DMS53 (cell line): ENCODE results near the gene MCAM.

Experiments
- DNase-seq: peaks from one replicate; lab custom pipeline; 2025; lab: John Stamatoyannopoulos, UW

Gene MCAM, protein sequence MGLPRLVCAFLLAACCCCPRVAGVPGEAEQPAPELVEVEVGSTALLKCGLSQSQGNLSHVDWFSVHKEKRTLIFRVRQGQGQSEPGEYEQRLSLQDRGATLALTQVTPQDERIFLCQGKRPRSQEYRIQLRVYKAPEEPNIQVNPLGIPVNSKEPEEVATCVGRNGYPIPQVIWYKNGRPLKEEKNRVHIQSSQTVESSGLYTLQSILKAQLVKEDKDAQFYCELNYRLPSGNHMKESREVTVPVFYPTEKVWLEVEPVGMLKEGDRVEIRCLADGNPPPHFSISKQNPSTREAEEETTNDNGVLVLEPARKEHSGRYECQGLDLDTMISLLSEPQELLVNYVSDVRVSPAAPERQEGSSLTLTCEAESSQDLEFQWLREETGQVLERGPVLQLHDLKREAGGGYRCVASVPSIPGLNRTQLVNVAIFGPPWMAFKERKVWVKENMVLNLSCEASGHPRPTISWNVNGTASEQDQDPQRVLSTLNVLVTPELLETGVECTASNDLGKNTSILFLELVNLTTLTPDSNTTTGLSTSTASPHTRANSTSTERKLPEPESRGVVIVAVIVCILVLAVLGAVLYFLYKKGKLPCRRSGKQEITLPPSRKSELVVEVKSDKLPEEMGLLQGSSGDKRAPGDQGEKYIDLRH

GRCh38 chr11:119316729-119317591 lies at the start of gene MCAM:
TSS of gene MCAM (minus strand) at chr11:119317130. CDS start at chr11:119317101, 29 bp downstream.
- peak; percentile 70 for DNase-seq

DNA sequence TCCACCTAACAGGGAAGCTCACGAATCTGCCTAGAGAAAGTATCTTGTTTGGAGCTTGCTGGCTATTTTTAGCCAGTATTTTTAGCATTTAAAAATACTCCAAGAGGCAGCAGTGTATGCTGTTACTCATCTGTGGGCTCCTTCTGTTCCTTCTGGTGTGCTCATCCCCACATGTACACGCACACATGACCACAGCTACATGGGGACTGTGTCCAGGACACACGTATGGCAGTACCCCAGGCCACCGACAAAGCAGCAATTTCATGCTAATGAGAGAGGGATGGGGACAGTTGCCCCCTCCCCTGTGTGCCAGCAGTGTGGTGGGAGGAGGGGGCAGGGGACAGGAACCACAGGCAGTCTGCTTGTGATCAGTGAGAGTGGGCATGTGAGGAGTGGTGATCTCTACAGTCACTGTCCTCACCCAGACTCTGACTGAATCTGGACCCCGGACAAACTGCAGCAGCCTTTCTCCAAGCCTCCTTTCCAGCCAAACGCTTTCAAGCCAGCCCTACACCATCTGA lies 48.2 kb upstream of the MCAM start:
- peak; percentile 32 for DNase-seq

DNA sequence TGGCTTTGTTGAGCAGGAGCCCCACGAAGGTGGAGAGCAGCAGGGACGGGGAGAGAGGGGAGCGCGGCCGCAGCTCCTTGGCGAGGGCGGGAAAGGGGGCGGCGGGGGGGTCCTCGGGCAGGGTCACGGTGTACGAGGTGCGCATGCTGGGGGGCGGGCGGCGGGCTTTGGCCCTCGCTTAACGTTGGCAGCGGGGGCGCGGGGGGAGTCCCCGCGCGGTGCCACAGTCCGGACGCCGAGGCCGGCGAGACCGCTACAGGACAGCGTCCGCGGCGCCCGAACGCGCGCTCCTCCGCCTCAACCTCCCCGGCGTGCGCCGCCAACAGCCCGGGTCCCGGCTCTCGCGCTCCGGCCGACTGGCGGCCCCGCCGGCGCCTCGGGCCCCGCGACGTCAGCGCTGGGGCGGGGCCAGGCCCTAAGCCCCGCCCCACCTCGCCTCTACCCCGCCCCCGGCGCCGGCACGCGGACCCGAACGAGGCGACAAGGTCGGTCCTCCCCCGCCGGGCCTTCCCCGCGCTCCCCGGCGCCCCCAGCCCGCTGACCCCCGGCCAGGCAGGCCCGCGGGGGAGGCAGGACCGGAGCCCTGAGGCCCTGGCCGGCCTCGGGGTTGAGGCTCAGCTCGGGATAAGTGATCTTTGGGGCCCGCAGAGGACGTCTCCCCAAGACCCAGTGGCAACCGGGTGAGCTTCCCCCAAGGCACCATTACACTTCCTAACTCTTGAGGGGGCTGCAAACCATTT lies 47.1 kb upstream of the MCAM start:
- DNase-seq, result peak; percentile 87

DNA sequence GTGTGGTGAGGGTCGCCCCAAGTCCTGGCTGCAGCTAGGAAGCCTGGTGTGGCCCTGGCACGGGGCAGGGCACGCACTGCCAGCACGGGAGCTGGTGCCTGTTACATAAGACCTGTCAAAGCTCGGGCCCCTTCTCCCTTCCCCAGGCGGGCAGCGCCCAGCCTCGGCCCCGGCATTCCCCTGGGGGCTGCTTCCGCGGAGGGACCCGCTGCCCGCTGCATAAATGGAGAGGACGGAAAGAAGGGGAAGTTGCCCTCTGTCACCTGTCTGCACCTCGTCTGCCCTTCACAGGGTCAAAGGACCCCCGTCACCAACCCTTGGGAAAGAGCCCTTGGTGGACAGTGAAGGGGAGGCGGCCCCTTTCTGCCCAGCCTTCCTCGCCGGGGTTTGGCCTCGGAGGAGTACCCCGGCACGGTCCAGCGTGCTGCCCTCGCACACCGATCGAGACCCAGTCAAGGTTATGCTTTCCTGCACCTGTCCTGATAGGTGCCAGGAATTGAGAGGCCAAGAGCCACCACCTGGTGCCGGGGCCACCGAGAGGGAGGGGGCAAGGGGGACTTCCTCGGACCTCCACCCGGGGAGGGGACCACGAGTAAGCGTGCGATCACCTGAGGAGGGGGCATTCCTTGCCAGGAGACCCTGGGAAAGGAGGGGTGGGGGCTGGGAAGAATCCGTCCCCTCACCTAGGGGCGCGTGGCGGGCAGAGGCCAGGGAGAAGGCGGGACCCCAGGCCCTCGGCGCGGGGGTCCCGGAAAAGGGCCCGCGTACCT lies 46.3 kb upstream of the MCAM start:
- peak; percentile 71 for DNase-seq

DNA sequence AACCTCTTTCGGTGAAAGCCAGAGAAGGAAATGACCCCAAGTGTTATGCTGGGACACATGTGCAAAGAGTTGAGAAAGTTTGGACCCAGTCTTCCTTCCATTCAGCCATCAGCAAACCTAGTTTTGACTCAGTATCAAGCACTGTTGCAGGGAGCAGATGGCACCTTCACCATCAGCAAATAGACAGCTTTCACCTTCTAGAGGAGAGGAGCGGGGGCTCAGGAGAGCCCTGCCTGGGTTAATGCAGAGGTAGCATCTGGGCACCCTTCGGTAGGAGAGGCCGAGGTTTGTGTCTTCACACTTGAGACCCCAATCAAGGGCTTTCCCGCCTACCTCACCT lies 45.8 kb upstream of the MCAM start:
- peak; percentile 53 for DNase-seq

- DNase-seq, result peak; percentile 34
Observed at GRCh38 chr11:119361941-119362725, 45.2 kb upstream of the MCAM start.

- DNase-seq, result peak; percentile 76
Observed at GRCh38 chr11:119361056-119361787, 44.3 kb upstream of the MCAM start.

- no peak for DNase-seq
Observed at GRCh38 chr11:119359365-119360214, 42.7 kb upstream of the MCAM start.

- no peak for DNase-seq
Observed at GRCh38 chr11:119357074-119357473, 40.1 kb upstream of the MCAM start.

DNA sequence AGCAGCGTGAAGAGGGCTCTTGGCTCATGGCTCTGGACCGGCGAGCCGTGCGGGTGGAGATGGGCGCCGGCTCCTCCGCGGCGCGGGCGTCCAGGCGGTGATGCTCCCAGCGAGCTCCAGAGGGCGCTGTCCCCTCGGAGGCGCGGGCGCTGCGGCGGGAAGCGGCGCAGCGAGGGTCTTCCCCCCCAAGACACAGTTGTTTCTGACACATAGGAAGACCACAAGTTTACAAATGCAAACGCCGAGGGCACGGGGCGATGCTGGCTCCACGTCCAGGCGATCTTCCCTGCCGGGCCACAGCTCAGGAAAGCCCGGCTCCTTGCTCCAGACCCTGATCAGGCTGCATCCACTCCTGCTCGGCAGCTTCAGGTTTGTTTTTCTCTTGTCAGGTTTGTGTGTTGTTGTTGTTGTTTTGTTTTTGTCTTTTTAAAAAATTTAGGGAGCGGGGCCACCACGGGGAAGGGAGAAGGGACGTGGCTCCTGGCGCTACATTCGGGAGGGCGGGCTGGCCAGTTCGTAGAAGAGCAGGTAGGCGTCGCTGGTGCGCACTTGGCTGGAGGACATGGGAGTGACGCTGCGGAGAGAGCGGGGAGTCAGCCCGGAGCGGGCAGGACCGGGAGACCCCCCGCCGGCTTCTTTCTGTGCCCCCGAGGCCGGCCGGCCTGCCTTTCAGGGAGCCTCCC lies 39.6 kb upstream of the MCAM start:
- no peak for DNase-seq

DNA sequence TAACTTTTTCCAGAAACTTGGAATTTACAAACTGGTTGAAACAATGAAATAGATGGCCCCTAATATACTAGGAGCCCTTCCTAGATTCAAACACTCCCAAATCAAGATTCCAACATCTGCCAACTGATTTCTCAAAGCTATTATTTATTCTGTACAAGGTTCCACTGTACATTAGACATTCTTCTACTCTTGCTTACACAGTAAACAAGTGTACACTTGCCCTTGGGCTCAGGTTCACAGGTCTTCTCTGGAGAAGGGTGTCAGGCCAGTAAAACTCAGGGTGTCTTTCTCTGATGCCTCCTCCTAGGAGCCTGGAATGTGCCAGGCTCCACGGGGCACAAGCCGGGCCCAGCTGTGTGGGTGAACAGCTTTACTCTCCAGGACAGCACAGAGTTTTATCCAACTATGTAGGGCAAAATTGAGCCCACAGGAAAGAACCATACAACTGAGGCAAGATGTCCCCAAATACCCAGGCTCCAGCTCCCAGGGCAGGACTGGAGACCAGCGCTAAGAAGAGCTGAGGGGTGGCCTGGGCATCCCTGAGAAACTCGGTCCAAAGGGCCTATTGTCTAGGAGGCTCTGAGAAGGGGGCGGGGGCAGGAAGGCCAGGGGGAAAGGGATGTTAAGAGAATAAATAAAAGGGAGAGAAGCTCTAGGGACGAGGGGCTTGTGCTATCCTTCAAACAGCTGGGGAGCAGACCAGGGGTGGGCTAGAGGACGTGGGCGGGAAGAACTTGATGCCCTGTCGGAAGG lies 38.3 kb upstream of the MCAM start:
- DNase-seq, result no peak

- peak; percentile 91 for DNase-seq
Observed at GRCh38 chr11:119352857-119353260, 35.9 kb upstream of the MCAM start.

GRCh38 chr11:119351232-119351631 lies 34.3 kb upstream of the MCAM start:
- DNase-seq, result no peak

- DNase-seq, result no peak
Observed at GRCh38 chr11:119350302-119350701, 33.4 kb upstream of the MCAM start.

DNA sequence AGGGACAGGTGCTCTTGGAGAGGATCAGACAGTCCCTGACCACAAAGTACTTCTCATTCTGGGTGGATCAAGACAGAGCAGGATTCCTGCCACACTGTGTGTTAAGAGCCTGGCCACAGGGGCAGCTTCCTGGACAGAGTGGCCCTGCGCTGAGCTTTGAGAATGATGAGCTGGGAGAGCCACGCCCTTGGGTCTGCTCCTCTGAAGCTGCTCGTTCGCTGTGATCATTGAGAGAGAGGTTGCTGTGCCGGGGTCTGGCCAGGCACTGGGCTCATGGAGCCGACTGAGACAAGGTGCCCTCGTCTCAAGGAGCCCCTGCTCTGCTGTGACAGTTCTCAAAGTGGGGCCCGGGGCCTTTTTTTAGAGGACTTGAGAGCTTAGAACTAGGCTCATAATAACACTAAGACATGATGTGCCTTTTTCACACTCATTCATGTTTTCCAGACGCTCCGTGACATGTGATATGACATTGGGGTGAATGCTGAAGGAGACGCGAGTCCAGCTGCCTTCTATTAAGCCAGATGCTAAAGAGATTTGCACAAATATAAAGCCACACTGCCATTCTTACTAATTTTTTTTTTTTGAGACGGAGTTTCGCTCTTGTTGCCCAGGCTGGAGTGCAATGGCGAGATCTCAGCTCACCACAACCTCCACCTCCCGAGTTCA lies 31.1 kb upstream of the MCAM start:
- no peak for DNase-seq

DNA sequence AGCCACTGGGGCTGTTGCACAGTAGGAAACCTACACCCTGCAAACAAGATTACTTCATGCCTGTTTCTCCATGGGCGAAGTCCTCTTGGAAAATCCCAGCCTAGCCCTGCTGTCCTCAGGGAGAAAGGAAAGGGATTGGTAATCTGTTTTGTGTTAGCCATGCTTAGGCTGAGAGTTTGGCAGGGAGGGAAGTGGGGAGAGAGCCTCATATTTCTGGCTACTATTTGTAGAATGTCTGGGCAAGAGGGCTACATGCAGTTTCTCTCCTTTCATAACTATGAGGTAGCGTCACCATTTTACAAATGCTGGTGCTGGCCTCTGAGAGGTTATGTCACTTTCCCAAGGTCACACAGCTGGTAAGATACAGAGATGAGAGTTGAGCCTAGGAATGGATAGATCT lies 30.3 kb upstream of the MCAM start:
- no peak for DNase-seq

- DNase-seq, result no peak
Observed at GRCh38 chr11:119346605-119347004, 29.7 kb upstream of the MCAM start, which contains the start of gene MFRP. TSS of gene MFRP (minus strand) at chr11:119346705. CDS start at chr11:119346513, 192 bp downstream.
